Trophoblast cell (in vitro differentiated cells and primary cell): ENCODE data around the gene NLGN3.

Source experiments
- DNase-seq, 2 donors: peaks; one replicate each; pipeline ENCODE4 v3.0.0-alpha.2; 2016
- H2AFZ ChIP-seq: 2 replicates; pipeline ENCODE4 v1.6.1; 2013; ENCODE audit warnings: low read length, moderate library complexity, mild to moderate bottlenecking; ENCODE audit not compliant: insufficient read depth, poor library complexity
- H2AK5ac ChIP-seq: 2 replicates; pipeline ENCODE4 v1.6.1; 2013; ENCODE audit warnings: mild to moderate bottlenecking, low read length
- H2BK120ac ChIP-seq: 2 replicates; pipeline ENCODE4 v1.6.1; 2013; ENCODE audit warnings: low read length, mild to moderate bottlenecking, moderate library complexity; ENCODE audit not compliant: insufficient read depth, poor library complexity
- H2BK12ac ChIP-seq: 2 replicates; pipeline ENCODE4 v1.6.1; 2013; ENCODE audit warnings: mild to moderate bottlenecking, low read length, moderate library complexity
- H2BK5ac ChIP-seq: 2 replicates; pipeline ENCODE4 v1.6.1; 2013; ENCODE audit warnings: low read length, low read depth, moderate library complexity, mild to moderate bottlenecking; ENCODE audit not compliant: poor library complexity
- H3K14ac ChIP-seq: 2 replicates; pipeline ENCODE4 v1.6.1; 2013; ENCODE audit warnings: mild to moderate bottlenecking, low read length
- H3K18ac ChIP-seq: 2 replicates; pipeline ENCODE4 v1.6.1; 2013; ENCODE audit warnings: mild to moderate bottlenecking, low read length
- H3K23ac ChIP-seq: 2 replicates; pipeline ENCODE4 v1.6.1; 2013; ENCODE audit warnings: low read length
- H3K27ac ChIP-seq: 2 replicates; pipeline ENCODE4 v1.5.1; 2013; ENCODE audit warnings: low read depth, mild to moderate bottlenecking, inconsistent platforms, low read length, moderate library complexity
- H3K27me3 ChIP-seq: 2 replicates; pipeline ENCODE4 v1.6.1; 2013; ENCODE audit warnings: inconsistent platforms, mild to moderate bottlenecking, low read length, moderate library complexity; ENCODE audit not compliant: insufficient read depth
- H3K36me3 ChIP-seq, 2 experiments: 1 replicate in 1 of 2; 2 replicates in 1 of 2; pipeline ENCODE4 v1.6.1; 2013; ENCODE audit warnings: low read length in 2 of 2, mild to moderate bottlenecking in 2 of 2, moderate library complexity in 1 of 2; ENCODE audit not compliant: insufficient read depth in 2 of 2, control insufficient read depth in 1 of 2
- H3K4ac ChIP-seq: 2 replicates; pipeline ENCODE4 v1.6.1; 2013; ENCODE audit warnings: low read depth, mild to moderate bottlenecking, low read length, moderate library complexity
- H3K4me1 ChIP-seq, 2 experiments: 1 replicate in 1 of 2; 2 replicates in 1 of 2; pipeline ENCODE4 v1.6.1; 2013; ENCODE audit warnings: low read length in 2 of 2, mild to moderate bottlenecking in 2 of 2, moderate library complexity in 1 of 2; ENCODE audit not compliant: insufficient read depth in 2 of 2, control insufficient read depth in 1 of 2
- H3K4me2 ChIP-seq: 2 replicates; pipeline ENCODE4 v1.6.1; 2013; ENCODE audit warnings: inconsistent platforms, mild to moderate bottlenecking, low read length, moderate library complexity
- H3K4me3 ChIP-seq: 2 replicates; pipeline ENCODE4 v1.5.1; 2013; ENCODE audit warnings: mild to moderate bottlenecking, low read depth, low read length, inconsistent platforms
- H3K79me1 ChIP-seq: one replicate; pipeline ENCODE4 v1.6.1; 2013; ENCODE audit warnings: low read length
- H3K79me2 ChIP-seq: 2 replicates; pipeline ENCODE4 v1.6.1; 2013; ENCODE audit warnings: low read length, mild to moderate bottlenecking; ENCODE audit not compliant: control insufficient read depth, insufficient read depth, poor library complexity
- H3K9ac ChIP-seq: 2 replicates; pipeline ENCODE4 v1.6.1; 2013; ENCODE audit warnings: mild to moderate bottlenecking, low read length
- H3K9me3 ChIP-seq: 2 replicates; pipeline ENCODE4 v1.6.1; 2013; ENCODE audit warnings: low read depth, mild to moderate bottlenecking, control low read depth, inconsistent platforms, low read length; ENCODE audit not compliant: insufficient read depth
- H4K12ac ChIP-seq: 2 replicates; pipeline ENCODE4 v1.6.1; 2013; ENCODE audit warnings: low read depth, mild to moderate bottlenecking, low read length, moderate library complexity
- H4K8ac ChIP-seq: 2 replicates; pipeline ENCODE4 v1.6.1; 2013; ENCODE audit warnings: low read depth, mild to moderate bottlenecking, low read length, moderate library complexity
- H4K91ac ChIP-seq: one replicate; pipeline ENCODE4 v1.6.1; 2013; ENCODE audit warnings: low read depth, mild to moderate bottlenecking, low read length, moderate library complexity
- WGBS: extraction: QIAGEN DNeasy Blood & Tissue Kit; methylation state at CpG from one replicate; pipeline ENCODE4 v1.1.7; 2013; ENCODE audit warnings: missing lambda C conversion rate; ENCODE audit not compliant: insufficient read length, insufficient coverage; ENCODE audit errors: extremely low coverage; 5-methylcytosine and 5-hydroxymethylcytosine counted together

NLGN3 gene

GRCh38 chrX:71198066-71198465, 53.4 kb downstream of the NLGN3 start:
- H3K79me2 ChIP-seq = no peaks in the 10 kb centered on the region
- H3K14ac ChIP-seq = no peak overlapping the region
- no peaks in the 10 kb centered on the region for H3K4me1 ChIP-seq
- no peaks in the 10 kb centered on the region for H3K9me3 ChIP-seq
- no peak overlapping the region for H2AK5ac ChIP-seq
- H4K8ac ChIP-seq = no peak overlapping the region
- H3K4me2 ChIP-seq = no peak overlapping the region
- no peak overlapping the region for H3K23ac ChIP-seq
- no peaks in the 10 kb centered on the region for H3K27me3 ChIP-seq
- no peak overlapping the region for H4K12ac ChIP-seq
- H3K4me3 ChIP-seq = no peak overlapping the region
- H3K27ac ChIP-seq = no peak overlapping the region
- DNase-seq = no peak
- no peak overlapping the region for H3K18ac ChIP-seq
- H3K79me1 ChIP-seq = no peaks in the 10 kb centered on the region
- no peak overlapping the region for H2AFZ ChIP-seq
- H3K36me3 ChIP-seq = no peaks in the 10 kb centered on the region
- no peak overlapping the region for H4K91ac ChIP-seq
- H2BK5ac ChIP-seq = no peak overlapping the region
- WGBS = no CpG with 5 or more reads among the region's 3 CpGs
- no peak overlapping the region for H2BK12ac ChIP-seq
- H3K4ac ChIP-seq = no peak overlapping the region
- no peak overlapping the region for H2BK120ac ChIP-seq
- no peak overlapping the region for H3K9ac ChIP-seq

GRCh38 chrX:71199252-71200008, 54.8 kb downstream of the NLGN3 start:
- H3K79me1 ChIP-seq = no peaks in the 10 kb centered on the region
- H2BK5ac ChIP-seq = no peak overlapping the region
- H2BK120ac ChIP-seq = no peak overlapping the region
- H3K18ac ChIP-seq = no peak overlapping the region
- no peak overlapping the region for H2AK5ac ChIP-seq
- no peak overlapping the region for H3K4ac ChIP-seq
- H3K4me1 ChIP-seq = no peaks in the 10 kb centered on the region
- no peaks in the 10 kb centered on the region for H3K79me2 ChIP-seq
- no peak for DNase-seq
- H3K9me3 ChIP-seq = no peaks in the 10 kb centered on the region
- H3K4me3 ChIP-seq = no peak overlapping the region
- H2BK12ac ChIP-seq = no peak overlapping the region
- H3K27ac ChIP-seq = no peak overlapping the region
- no peak overlapping the region for H4K91ac ChIP-seq
- no peaks in the 10 kb centered on the region for H3K27me3 ChIP-seq
- WGBS = no CpG with 5 or more reads among the region's 7 CpGs
- no peak overlapping the region for H3K14ac ChIP-seq
- H3K4me2 ChIP-seq = no peak overlapping the region
- no peak overlapping the region for H4K12ac ChIP-seq
- H3K9ac ChIP-seq = no peak overlapping the region
- H4K8ac ChIP-seq = no peak overlapping the region
- no peaks in the 10 kb centered on the region for H3K36me3 ChIP-seq
- H3K23ac ChIP-seq = no peak overlapping the region
- H2AFZ ChIP-seq = no peak overlapping the region

GRCh38 chrX:71210816-71211215, 66.2 kb downstream of the NLGN3 start:
- Histone ChIP-seq H3K4me2 (no peak overlapping the region), H4K12ac (no peak overlapping the region), H3K27me3 (no peaks in the 10 kb centered on the region), H3K27ac (no peak overlapping the region), H3K4ac (no peak overlapping the region), H3K36me3 (no peaks in the 10 kb centered on the region), H3K79me2 (no peaks in the 10 kb centered on the region), H3K23ac (no peak overlapping the region), H3K14ac (no peak overlapping the region), H3K4me1 (no peaks in the 10 kb centered on the region), H3K4me3 (no peak overlapping the region), H2BK12ac (no peak overlapping the region), H3K9ac (no peak overlapping the region), H3K18ac (no peak overlapping the region), H3K9me3 (no peaks in the 10 kb centered on the region), H2BK5ac (no peak overlapping the region), H2BK120ac (no peak overlapping the region), H3K79me1 (no peaks in the 10 kb centered on the region), H4K8ac (no peak overlapping the region), H4K91ac (no peak overlapping the region), H2AK5ac (no peak overlapping the region), H2AFZ (no peak overlapping the region)
- no CpG with 5 or more reads among the region's 3 CpGs for WGBS
- no peak for DNase-seq

GRCh38 chrX:71212536-71212935, 67.9 kb downstream of the NLGN3 start:
- no peaks in the 10 kb centered on the region for H3K36me3 ChIP-seq

More at GRCh38 chrX:71212536-71212935, 67.9 kb downstream of the NLGN3 start:
- DNase-seq = no peak
- H3K18ac ChIP-seq = no peak overlapping the region
- H2BK120ac ChIP-seq = no peak overlapping the region
- no peaks in the 10 kb centered on the region for H3K79me2 ChIP-seq
- H2BK5ac ChIP-seq = no peak overlapping the region
- no peak overlapping the region for H3K4me3 ChIP-seq
- no peak overlapping the region for H3K14ac ChIP-seq
- no peaks in the 10 kb centered on the region for H3K4me1 ChIP-seq
- H3K79me1 ChIP-seq = no peaks in the 10 kb centered on the region
- H3K23ac ChIP-seq = no peak overlapping the region
- no peak overlapping the region for H3K27ac ChIP-seq
- H2AK5ac ChIP-seq = no peak overlapping the region
- H3K4ac ChIP-seq = no peak overlapping the region
- H2AFZ ChIP-seq = no peak overlapping the region
- no peaks in the 10 kb centered on the region for H3K27me3 ChIP-seq
- no peak overlapping the region for H4K12ac ChIP-seq
- no CpG with 5 or more reads among the region's 5 CpGs for WGBS
- no peak overlapping the region for H4K91ac ChIP-seq
- H2BK12ac ChIP-seq = no peak overlapping the region
- no peak overlapping the region for H3K4me2 ChIP-seq
- no peaks in the 10 kb centered on the region for H3K9me3 ChIP-seq
- H4K8ac ChIP-seq = no peak overlapping the region
- no peak overlapping the region for H3K9ac ChIP-seq
